Upper lobe of left lung (tissue), 4 donors: ENCODE data around the gene CCL11.

Experiments
- EP300 ChIP-seq, 4 donors: sonication (generic); formaldehyde crosslinking; IDR thresholded peaks; one replicate each; pipeline ENCODE4 v1.5.1; 2017; ENCODE audit warnings: antibody characterized with exemption in 4 of 4, control low read depth in 2 of 4
- POLR2A ChIP-seq, 4 donors: fragments of 450-650 bp; IDR thresholded peaks; one replicate each; pipeline ENCODE4 v1.5.1; 2016 to 2017; ENCODE audit warnings: antibody characterized with exemption in 4 of 4, mild to moderate bottlenecking in 2 of 4
- TF ChIP-seq, protein P1 (sequence below), 6 experiments: fragments of 450-650 bp in 4 of 6; fragments of 200-600 bp in 2 of 6; sonication (generic) in 2 of 6; IDR thresholded peaks; one replicate each; pipeline ENCODE4 v1.5.1; 2016 to 2019; ENCODE audit warnings: antibody characterized with exemption in 6 of 6

GRCh38 chr17:34291721-34292348 is 6.3 kb downstream of the CCL11 start:
- TF ChIP-seq, protein P1, sequence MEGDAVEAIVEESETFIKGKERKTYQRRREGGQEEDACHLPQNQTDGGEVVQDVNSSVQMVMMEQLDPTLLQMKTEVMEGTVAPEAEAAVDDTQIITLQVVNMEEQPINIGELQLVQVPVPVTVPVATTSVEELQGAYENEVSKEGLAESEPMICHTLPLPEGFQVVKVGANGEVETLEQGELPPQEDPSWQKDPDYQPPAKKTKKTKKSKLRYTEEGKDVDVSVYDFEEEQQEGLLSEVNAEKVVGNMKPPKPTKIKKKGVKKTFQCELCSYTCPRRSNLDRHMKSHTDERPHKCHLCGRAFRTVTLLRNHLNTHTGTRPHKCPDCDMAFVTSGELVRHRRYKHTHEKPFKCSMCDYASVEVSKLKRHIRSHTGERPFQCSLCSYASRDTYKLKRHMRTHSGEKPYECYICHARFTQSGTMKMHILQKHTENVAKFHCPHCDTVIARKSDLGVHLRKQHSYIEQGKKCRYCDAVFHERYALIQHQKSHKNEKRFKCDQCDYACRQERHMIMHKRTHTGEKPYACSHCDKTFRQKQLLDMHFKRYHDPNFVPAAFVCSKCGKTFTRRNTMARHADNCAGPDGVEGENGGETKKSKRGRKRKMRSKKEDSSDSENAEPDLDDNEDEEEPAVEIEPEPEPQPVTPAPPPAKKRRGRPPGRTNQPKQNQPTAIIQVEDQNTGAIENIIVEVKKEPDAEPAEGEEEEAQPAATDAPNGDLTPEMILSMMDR (IDR thresholded peaks at IDR 0.05) = no peak
- TF ChIP-seq POLR2A (IDR thresholded peaks at IDR 0.05) (no peak), EP300 (IDR thresholded peaks at IDR 0.05) (no peak)
